Upper lobe of right lung (tissue), 1 donor: ENCODE measurements around the gene SAMM50. TPM values are rescaled to one million over a fixed set of nuclear protein-coding genes. Genes with fewer than 3 reads are reported as not detected.
A peak's percentile ranks its signal among the peaks of the same experiment; 100 is the strongest.

ENCODE experiments used
- ATAC-seq: fragments of 200-7000 bp; cut with Tn5 transposase; one replicate; pipeline ENCODE4 v1.9.1; 2020; ENCODE audit warnings: mild to moderate bottlenecking, moderate library complexity
- DNase-seq: peaks from one replicate; pipeline ENCODE4 v3.0.0-alpha.2; 2020
- H3K27ac ChIP-seq: fragments of 200-600 bp; one replicate; pipeline ENCODE4 v1.8.0; 2022
- H3K27me3 ChIP-seq: fragments of 200-600 bp; one replicate; pipeline ENCODE4 v1.8.0; 2022; ENCODE audit warnings: mild to moderate bottlenecking
- H3K36me3 ChIP-seq: fragments of 200-600 bp; one replicate; pipeline ENCODE4 v1.8.0; 2022
- H3K4me1 ChIP-seq: fragments of 200-600 bp; one replicate; pipeline ENCODE4 v1.8.0; 2022
- H3K4me3 ChIP-seq: fragments of 200-600 bp; one replicate; pipeline ENCODE4 v1.8.0; 2022; ENCODE audit warnings: mild to moderate bottlenecking
- H3K9me3 ChIP-seq: fragments of 200-600 bp; one replicate; pipeline ENCODE4 v1.8.0; 2022
- CTCF ChIP-seq: fragments of 200-600 bp; IDR thresholded peaks from one replicate; pipeline ENCODE4 v1.8.0; 2022; ENCODE audit warnings: antibody characterized with exemption
- intact Hi-C: fragments of 100-400 bp; cut with DNase I; formaldehyde crosslinking; loops from one replicate; pipeline ENCODE4 v1.11.0; 2022
- total RNA-seq: library from RNA; stranded (reverse); fragmentation: NEBNext Ultra II Directional; extraction: Animal tissue kit (Norgen Biotek cat#: 25700); gene quantifications from one replicate; pipeline ENCODE4 v1.2.1, GENCODE V29; 2021
- donor health status: DM: no; HTN: yes; CAD: no; lungs with severe emphysema.

Gene SAMM50
- total RNA-seq, 1 donor from 2014 or later = 25.7 TPM

GRCh38 chr22:44033287-44033686 lies 78.0 kb downstream of the SAMM50 start:
- no peaks in the 10 kb centered on the region for H3K36me3 ChIP-seq
- H3K9me3 ChIP-seq = no peaks in the 10 kb centered on the region
- TF ChIP-seq CTCF = no peak
- intact Hi-C loops = no loop called here
- H3K4me3 ChIP-seq = no peak overlapping the region
- H3K4me1 ChIP-seq = peaks cover 17% of the 10 kb centered on the region
- no peak for ATAC-seq
- no peak for DNase-seq
- no peaks in the 10 kb centered on the region for H3K27me3 ChIP-seq
- no peak overlapping the region for H3K27ac ChIP-seq

GRCh38 chr22:44033694-44034093 lies 78.5 kb downstream of the SAMM50 start:
- intact Hi-C loops = no loop called here
- Histone ChIP-seq H3K4me3 (no peak overlapping the region), H3K36me3 (no peaks in the 10 kb centered on the region), H3K27me3 (no peaks in the 10 kb centered on the region), H3K4me1 (peaks cover 13% of the 10 kb centered on the region), H3K9me3 (no peaks in the 10 kb centered on the region), H3K27ac (no peak overlapping the region)
- no peak for DNase-seq
- no peak for TF ChIP-seq CTCF
- no peak for ATAC-seq

- H3K4me1 ChIP-seq = no peaks in the 10 kb centered on the region
- H3K27ac ChIP-seq = no peak overlapping the region
- ATAC-seq (peak; percentile 12), DNase-seq (no peak)
- H3K36me3 ChIP-seq = no peaks in the 10 kb centered on the region
- intact Hi-C loops = no loop called here
- no peaks in the 10 kb centered on the region for H3K27me3 ChIP-seq
- TF ChIP-seq CTCF = no peak
- H3K4me3 ChIP-seq = no peak overlapping the region
- H3K9me3 ChIP-seq = no peaks in the 10 kb centered on the region
These were observed 82.5 kb downstream of the SAMM50 start for GRCh38 chr22:44037519-44038375.

GRCh38 chr22:44039566-44040171 lies 84.4 kb downstream of the SAMM50 start:
- no peaks in the 10 kb centered on the region for H3K4me1 ChIP-seq
- no peaks in the 10 kb centered on the region for H3K27me3 ChIP-seq
- no peak overlapping the region for H3K4me3 ChIP-seq
- DNase-seq (no peak), ATAC-seq (no peak)
- no peaks in the 10 kb centered on the region for H3K36me3 ChIP-seq
- no peak overlapping the region for H3K27ac ChIP-seq
- TF ChIP-seq CTCF = no peak
- H3K9me3 ChIP-seq = no peaks in the 10 kb centered on the region
- intact Hi-C loops = no loop called here

GRCh38 chr22:44042249-44043218 lies 87.3 kb downstream of the SAMM50 start:
- Histone ChIP-seq H3K4me1 (no peaks in the 10 kb centered on the region), H3K4me3 (no peak overlapping the region), H3K27ac (no peak overlapping the region), H3K9me3 (no peaks in the 10 kb centered on the region), H3K36me3 (no peaks in the 10 kb centered on the region), H3K27me3 (no peaks in the 10 kb centered on the region)
- ATAC-seq (no peak), DNase-seq (no peak)
- no peak for TF ChIP-seq CTCF
- intact Hi-C loops = no loop called here
